H7 (cell line): ENCODE results near the gene GRPR. TPM values are rescaled to one million over a fixed set of nuclear protein-coding genes. Genes with fewer than 3 reads are reported as not detected.
"Not testable (repeated sequence)": the region's sequence is repeated elsewhere in the genome, so short reads cannot be mapped to it uniquely, and the experiment has no call there.

ENCODE experiments used
- DNase-seq: peaks from one replicate; pipeline ENCODE4 v3.0.0; 2012
- H3K27me3 ChIP-seq: 2 replicates; pipeline ENCODE4 v1.6.0; 2011; ENCODE audit warnings: mild to moderate bottlenecking, low read length; ENCODE audit not compliant: control insufficient read depth, insufficient read depth
- H3K36me3 ChIP-seq: replicated peaks from 2 replicates; pipeline ENCODE4 v1.5.1; 2011; ENCODE audit warnings: low read length; ENCODE audit not compliant: control insufficient read depth, insufficient read depth
- H3K4me3 ChIP-seq: 2 replicates; pipeline ENCODE4 v1.5.1; 2011; ENCODE audit warnings: low read depth, mild to moderate bottlenecking, control low read depth, low read length, moderate library complexity; ENCODE audit not compliant: insufficient read depth
- total RNA-seq: library from RNA; depleted of rRNA; stranded (reverse); fragments of >200 nt; shearing (Covaris generic); gene quantifications from 2 replicates; pipeline ENCODE4 v1.2.3, GENCODE V29; 2014

Gene GRPR
- total RNA-seq, 1 experiment from 2014 or later: 3.9 TPM

DNA sequence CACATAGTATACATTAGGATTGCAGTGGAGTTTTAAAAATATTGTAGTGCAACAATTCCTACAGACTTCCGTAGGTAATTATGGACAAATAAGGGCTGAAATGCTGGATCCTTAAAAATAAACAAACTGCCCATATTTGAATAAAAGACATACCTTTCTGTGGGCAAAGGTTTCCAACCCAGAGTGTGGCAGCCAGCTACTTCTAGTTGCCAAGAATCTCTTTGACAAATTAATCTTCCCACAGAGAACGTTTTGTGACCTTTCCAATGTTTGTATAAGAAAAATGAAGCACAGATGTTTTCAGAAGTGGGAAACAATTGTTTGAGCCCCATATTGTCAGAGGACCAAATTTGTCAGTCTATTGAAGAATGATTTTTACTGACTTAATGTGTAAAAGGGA lies 21.1 kb downstream of the GRPR start:
- no peak for DNase-seq
- no peaks in the 10 kb centered on the region for H3K27me3 ChIP-seq
- peaks cover 24% of the 10 kb centered on the region for H3K36me3 ChIP-seq
- H3K4me3 ChIP-seq: no peak overlapping the region

DNA sequence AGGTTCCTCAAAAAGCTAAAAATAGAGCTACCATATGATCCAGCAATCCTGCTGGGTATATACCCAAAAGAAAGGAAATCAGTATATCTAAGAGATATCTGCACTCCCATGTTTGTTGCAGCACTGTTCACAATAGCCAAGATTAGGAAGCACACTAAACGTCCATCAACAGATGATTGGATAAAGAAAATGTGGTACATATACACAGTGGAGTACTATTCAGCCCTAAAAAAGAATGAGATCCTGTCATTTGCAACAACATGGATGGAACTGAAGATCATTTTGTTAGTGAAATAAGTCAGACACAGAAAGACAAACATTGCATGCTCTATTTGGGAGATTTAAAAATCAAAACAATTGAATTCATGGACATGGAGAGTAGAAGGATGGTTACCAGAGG lies 21.7 kb downstream of the GRPR start:
- DNase-seq, H3K4me3 ChIP-seq, H3K27me3 ChIP-seq: not testable (repeated sequence)
- peaks cover 25% of the 10 kb centered on the region for H3K36me3 ChIP-seq

DNA sequence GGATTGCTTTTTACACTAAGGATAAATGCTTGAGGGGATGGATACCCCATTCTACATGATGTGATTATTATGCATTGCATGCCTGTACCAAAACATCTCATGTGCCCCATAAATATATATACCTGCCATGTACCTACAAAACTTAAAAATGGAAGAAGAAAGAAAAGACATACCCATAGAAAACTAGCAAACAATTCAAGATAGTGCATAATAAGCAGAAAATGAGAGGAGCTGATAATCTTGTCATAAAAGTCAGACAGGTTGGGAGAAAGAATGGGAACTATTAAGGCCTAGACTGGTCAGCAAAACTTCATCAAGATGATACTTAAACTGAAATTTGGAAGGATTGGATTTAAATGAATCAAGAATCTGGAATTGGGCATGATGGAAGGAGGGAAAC lies 22.3 kb downstream of the GRPR start:
- Histone ChIP-seq H3K27me3 (no peaks in the 10 kb centered on the region), H3K4me3 (no peak overlapping the region), H3K36me3 (peaks cover 28% of the 10 kb centered on the region)
- no peak for DNase-seq

DNA sequence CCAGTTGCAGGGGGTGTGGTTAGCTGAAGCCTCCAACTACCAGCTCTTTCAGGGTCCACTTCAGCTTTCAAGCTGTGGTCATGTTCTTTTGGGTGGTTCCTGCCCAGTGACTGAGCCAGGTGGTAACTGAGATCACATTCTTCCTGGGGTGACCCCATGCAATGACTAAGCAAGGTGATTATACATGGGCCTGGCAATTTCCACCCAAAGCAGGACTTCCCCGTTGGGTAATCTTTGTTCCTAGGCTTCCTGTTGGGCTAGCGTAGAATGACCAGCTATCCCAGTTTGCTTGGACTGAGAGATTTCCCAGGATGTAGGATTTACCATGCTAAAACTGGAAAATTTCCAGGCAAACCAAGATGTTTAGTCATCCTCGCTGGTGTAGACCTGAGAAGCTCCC lies 25.5 kb downstream of the GRPR start:
- H3K36me3 ChIP-seq: peaks cover 45% of the 10 kb centered on the region
- no peak for DNase-seq
- H3K27me3 ChIP-seq: no peaks in the 10 kb centered on the region
- no peak overlapping the region for H3K4me3 ChIP-seq

DNA sequence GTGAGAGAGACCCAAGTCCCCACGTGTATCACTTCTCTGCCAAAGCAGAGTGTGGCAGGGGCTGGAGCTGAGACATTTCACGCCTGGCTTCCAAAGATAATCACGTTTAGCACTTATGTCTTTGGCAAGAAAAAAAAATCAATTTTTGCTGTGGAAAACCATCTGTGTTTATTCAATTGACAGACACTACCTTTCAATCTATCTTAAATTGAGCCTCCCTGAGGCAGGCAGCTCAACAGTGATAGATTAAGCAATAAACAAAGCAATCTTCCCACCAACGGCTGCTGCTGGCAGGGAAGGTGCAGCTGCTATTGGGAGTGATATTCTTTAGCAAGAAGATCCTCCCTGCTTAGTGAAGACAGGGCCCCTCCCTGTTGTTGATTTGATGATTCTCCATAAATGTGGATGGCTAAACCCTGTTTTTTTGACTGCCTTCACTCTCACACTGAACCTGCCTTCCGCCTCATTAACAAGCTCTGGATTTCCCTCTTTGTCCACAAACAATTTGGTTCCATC lies 32.3 kb downstream of the GRPR start:
- Histone ChIP-seq H3K27me3 (no peaks in the 10 kb centered on the region), H3K4me3 (no peak overlapping the region), H3K36me3 (peaks cover 61% of the 10 kb centered on the region)
- no peak for DNase-seq

DNA sequence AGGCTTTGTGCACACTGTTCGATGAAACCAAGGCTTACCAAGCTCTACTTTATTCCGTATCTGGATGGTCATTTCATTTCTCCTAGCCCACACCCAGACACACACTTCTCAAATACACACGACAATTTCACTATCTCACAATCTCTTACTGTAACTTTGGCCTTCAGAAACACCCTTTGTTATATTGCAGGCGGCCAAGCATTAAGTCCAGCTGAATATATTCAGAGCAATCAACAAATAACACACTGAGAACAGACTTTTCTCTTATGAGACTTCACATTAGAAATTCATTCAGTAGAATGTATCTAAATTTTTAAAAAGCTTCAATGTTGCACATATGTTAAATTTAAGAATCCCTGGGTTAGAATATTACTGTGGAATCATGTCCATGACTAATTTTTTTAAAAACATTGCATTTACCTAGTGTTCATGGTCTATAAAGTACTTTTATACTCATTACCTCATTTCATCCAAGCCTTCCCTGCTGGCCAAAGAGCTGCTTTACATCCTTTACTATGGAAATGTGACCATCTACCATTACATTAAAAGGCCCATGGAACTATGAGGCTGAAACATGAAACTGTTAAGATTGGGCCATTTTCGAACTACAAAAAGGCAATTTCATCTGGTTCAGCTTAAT lies 33.4 kb downstream of the GRPR start:
- DNase-seq: no peak
- H3K36me3 ChIP-seq: peaks cover 51% of the 10 kb centered on the region
- no peaks in the 10 kb centered on the region for H3K27me3 ChIP-seq
- H3K4me3 ChIP-seq: no peak overlapping the region

DNA sequence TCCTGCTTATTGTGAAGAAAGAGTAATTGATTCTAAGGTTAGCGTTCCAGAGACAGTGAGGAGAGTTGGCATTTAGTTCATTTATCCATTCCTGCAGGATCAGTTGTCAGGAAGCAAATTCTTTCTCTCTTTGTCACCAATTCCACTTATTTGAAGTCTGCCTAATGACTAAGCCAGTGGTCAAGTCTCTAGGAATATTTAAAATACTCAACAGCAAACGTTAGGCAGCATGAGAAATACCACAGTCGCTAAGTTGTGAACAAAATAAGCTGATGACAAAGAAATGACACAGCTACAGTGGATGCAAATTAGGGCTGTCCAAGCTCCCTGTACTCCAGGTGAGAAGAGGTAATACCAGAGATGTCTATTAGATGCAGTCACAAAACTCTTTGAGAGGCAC lies 37.4 kb downstream of the GRPR start:
- H3K36me3 ChIP-seq: peaks cover 20% of the 10 kb centered on the region

DNA sequence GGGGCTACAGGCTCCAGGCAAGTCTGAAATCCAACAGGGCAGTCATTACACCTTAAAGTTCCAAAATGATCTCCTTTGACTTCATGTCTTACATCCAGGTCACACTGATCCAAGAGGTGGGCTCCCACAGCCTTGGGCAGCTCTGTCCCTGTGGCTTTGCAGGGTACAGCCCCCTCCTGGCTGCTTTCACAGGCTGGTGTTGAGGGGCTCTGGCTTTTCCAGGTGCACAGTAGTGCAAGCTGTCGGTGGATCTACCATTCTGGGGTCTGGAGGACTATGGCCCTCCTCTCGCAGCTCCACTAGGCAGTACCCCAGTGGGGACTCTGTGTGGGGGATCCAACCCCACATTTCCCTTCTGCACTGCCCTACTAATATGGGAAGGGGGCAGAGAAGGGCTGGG lies 37.8 kb downstream of the GRPR start:
- not testable (repeated sequence) for H3K27me3 ChIP-seq, H3K4me3 ChIP-seq, DNase-seq
- H3K36me3 ChIP-seq: peaks cover 15% of the 10 kb centered on the region

More for the DNA sequence above, 37.4 kb downstream of the GRPR start:
- Histone ChIP-seq H3K27me3 (no peaks in the 10 kb centered on the region), H3K4me3 (no peak overlapping the region)
- no peak for DNase-seq

DNA sequence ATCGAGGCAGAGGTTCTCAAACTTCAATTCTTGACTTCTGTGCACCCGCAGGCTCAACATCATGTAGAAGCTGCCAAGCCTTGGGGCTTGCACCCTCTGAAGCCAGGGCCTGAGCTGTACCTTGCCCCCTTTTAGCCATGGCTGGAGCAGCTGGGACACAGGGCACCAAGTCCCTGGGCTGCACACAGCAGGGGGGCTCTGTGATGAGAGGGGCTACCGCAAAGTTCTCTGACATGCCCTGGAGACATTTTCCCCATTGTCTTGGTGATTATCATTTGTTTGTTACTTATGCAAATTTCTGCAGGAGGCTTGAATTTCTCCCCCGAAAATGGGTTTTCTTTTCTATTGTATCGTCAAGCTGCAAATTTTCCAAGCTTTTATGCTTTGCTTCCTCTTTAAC lies 39.0 kb downstream of the GRPR start:
- H3K27me3 ChIP-seq: no peaks in the 10 kb centered on the region
- no peak for DNase-seq
- peaks cover 7% of the 10 kb centered on the region for H3K36me3 ChIP-seq
- H3K4me3 ChIP-seq: no peak overlapping the region

DNA sequence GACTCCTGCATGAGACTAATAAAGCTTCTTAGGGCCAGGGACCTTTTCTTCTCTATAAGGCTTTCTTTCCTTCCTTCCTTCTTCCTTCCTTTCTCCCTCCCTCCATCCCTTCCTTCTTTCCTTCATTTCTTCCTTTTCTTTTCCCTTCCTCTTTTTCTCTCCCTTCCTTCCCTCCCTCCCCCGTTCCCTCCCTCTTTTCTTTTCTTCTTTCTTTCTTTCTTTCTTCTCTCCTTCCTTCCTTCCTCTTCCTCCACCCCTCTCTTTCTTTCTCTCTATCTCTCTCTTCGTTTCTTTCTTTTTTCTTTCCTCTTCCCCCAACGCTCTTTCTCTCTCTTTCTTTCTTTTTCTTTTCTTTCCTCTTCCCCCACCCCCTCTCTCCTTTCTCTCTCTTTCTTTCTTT lies 41.4 kb downstream of the GRPR start:
- no peak for DNase-seq

DNA sequence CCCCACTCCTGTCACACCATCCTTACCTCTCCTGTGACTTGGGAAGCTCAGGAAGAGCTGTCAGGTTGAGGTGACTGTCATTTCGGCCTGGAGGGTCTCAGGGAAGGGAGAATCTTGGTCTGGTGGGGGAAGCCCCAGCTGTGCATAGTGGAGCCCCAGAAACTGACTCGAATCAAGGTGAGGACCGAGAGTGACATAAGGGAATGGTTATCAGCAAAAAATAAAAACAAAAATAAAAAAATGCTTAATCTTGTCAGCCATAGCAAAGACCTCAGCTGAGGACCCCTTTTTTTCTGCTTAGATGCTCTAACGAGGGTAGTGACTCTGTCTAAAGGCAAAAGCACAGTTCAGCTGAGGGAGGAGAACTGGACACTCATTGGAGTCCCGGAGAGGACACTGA lies 43.8 kb downstream of the GRPR start, which contains the start of gene MAGEB17:
MAGEB17 (plus strand) TSS at position 301 of the 400 bp plus-strand sequence. CDS start 2,902 bp downstream, outside the sequence.
- peak; percentile 8 for DNase-seq
- H3K27me3 ChIP-seq: no peaks in the 10 kb centered on the region
- H3K36me3 ChIP-seq: peaks cover 11% of the 10 kb centered on the region
- no peak within 1 kb of the TSS for H3K4me3 ChIP-seq

More for the DNA sequence above, 41.4 kb downstream of the GRPR start:
- Histone ChIP-seq H3K4me3 (no peak overlapping the region), H3K27me3 (no peaks in the 10 kb centered on the region), H3K36me3 (peaks cover 7% of the 10 kb centered on the region)

DNA sequence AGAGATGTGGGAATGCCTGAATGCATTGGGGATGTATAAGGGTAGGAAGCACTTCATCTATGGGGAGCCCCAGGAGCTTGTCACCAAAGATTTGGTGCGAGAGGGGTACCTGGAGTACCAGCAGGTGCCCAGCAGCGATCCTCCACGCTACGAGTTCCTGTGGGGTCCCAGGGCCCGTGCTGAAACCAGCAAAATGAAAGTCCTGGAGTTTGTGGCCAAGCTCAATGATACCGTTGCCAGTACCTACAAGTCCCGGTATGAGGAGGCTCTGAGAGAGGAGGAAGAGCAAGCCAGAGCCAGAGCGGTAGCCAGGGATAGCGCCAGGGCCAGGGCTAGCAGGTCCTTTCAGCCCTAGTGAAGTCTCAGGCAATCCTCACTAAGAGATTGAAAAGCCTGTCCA lies 47.7 kb downstream of the GRPR start:
- H3K4me3 ChIP-seq: no peak overlapping the region
- H3K36me3 ChIP-seq: peaks cover 11% of the 10 kb centered on the region
- H3K27me3 ChIP-seq: no peaks in the 10 kb centered on the region
- DNase-seq: no peak

DNA sequence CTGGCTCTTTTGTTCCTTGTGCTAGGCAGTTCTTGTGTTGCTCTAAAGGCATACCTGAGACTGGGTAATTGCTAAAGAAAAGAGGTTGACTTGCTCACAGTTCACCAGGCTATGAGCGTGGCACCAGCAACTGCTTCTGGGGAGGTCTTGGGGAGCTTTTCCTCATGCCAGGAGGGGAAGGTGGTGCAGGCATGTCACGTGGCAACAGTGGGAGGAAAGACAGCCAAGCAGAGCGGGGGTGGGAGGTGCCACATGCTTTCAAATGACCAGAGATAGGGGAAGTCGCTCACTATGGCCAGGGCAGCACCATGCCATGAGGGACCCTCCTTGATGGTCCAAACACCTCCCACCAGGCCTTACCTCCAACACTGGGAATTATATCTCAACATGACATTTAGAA lies 48.6 kb downstream of the GRPR start:
- H3K36me3 ChIP-seq: peaks cover 11% of the 10 kb centered on the region
- no peak for DNase-seq
- no peaks in the 10 kb centered on the region for H3K27me3 ChIP-seq
- H3K4me3 ChIP-seq: no peak overlapping the region

DNA sequence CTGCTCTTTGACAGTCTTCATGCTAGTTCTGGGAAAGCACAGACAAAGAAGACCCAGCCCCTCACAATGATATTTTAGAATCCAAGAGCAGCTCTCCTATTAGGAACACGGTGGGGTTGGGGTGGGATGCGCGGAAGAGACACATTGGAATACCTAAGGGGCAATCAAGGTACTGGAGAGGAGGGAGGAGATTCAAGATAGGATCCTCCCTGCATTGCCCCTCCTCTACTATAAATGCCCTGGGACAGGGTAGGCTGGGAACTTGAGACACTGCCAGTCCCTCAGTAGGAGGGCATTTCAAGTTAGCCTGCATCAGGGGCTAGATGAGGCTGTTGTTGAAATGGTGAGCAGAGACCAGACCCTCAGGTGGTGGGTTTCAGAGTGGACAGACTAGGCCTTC lies 49.0 kb downstream of the GRPR start:
- H3K36me3 ChIP-seq: peaks cover 11% of the 10 kb centered on the region
- no peak overlapping the region for H3K4me3 ChIP-seq
- no peaks in the 10 kb centered on the region for H3K27me3 ChIP-seq
- DNase-seq: no peak

DNA sequence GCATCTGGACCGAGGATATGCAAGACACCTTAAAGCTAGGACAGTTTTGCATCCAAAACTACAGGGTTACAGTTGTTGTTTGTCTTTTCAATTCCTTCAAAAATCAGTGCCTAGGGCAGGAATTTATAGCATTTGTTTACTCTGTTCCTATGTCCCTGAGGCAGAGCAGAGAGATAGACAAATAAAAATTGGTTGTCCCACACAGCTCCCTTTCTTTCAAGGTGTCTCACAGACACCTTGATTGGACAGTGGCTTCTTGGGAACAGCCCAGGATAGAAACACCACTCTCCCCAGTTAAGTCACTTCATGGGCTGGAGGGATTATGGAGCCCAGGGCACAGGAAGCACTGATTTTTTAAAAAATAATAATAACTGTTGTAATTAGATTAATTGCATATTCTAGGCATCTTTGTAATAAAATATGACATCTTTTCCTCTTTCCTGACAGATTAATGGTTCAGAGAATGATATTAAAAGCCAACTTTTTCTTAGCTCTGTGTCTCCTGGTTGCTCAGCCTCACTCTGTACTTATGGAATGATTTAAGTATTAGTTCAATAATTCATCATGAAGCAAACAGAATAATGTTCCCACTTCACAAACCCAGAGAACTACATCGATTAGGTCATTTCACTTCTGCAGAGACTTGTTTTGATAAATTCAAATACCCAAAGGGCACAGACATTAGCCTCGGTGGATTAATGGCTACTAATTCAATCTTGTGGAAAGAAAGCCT lies 52.1 kb downstream of the GRPR start:
- DNase-seq: no peak
- no peak overlapping the region for H3K4me3 ChIP-seq
- no peaks in the 10 kb centered on the region for H3K27me3 ChIP-seq
- peaks cover 1% of the 10 kb centered on the region; the same call in 1 of the 2 replicates for H3K36me3 ChIP-seq
